HCT116 (cell line): ENCODE results near the gene WDR45B. TPM values are rescaled to one million over a fixed set of nuclear protein-coding genes. Genes with fewer than 3 reads are reported as not detected.

Experiments used
- ATAC-seq: fragments of 200-7000 bp; cut with Tn5 transposase; 2 replicates; pipeline ENCODE4 v1.9.1; 2020; ENCODE audit warnings: mild to moderate bottlenecking, moderate library complexity
- BruUV-seq: library from RNA; stranded (reverse); fragments of 400-500 nt; replicated peaks from 2 replicates; lab custom pipeline; 2021; lab: Mats Ljungman, UMichigan
- CTCF ChIA-PET: fragments of 300-600 bp; sonication (Branson Sonifier 250); formaldehyde crosslinking; loops from one replicate; lab custom pipeline; 2021; ENCODE audit warnings: antibody characterized with exemption; lab: Charles Lee
- POLR2A ChIA-PET: fragments of 300-600, 350-600 bp; sonication (Branson Sonifier 250); formaldehyde crosslinking; loops from one replicate; lab custom pipeline; 2021; ENCODE audit warnings: antibody characterized with exemption; lab: Charles Lee
- RAD21 ChIA-PET, 2 experiments: fragments of 300-600 bp; sonication (Branson Sonifier 250); formaldehyde crosslinking; loops; one replicate each; lab custom pipeline; 2023; ENCODE audit warnings: low total read pairs in 2 of 2; ENCODE audit not compliant: uncharacterized antibody in 2 of 2, unreplicated experiment in 2 of 2, low non-redundant PET in 1 of 2; lab: Charles Lee
- DNase-seq: peaks from one replicate; pipeline ENCODE4 v3.0.0-alpha.2; 2010; ENCODE audit warnings: low read depth, low spot score
- H2AFZ ChIP-seq: fragments of 200-600 bp; shearing (Covaris generic), sonication (generic); 2 replicates; pipeline ENCODE4 v1.6.1; 2017; ENCODE audit warnings: low read depth, mixed run types, mixed read lengths, antibody characterized with exemption, low read length; ENCODE audit not compliant: poor library complexity, severe bottlenecking
- H3K27ac ChIP-seq: 2 replicates; pipeline ENCODE4 v1.5.1; 2012; ENCODE audit warnings: low read depth, low read length
- H3K27me3 ChIP-seq: fragments of 200-600 bp; sonication (generic); 2 replicates; pipeline ENCODE4 v1.6.1; 2016; ENCODE audit warnings: mixed run types, low read length, mixed read lengths; ENCODE audit not compliant: insufficient read depth
- H3K36me3 ChIP-seq, 2 experiments: fragments of 200-500 bp in 1 of 2; fragments of 200-600 bp in 1 of 2; sonication (Bioruptor generic) in 1 of 2; sonication (generic) in 1 of 2; 2 replicates each; pipeline versions ENCODE4 v1.5.1 to v1.6.1; 2014 to 2016; ENCODE audit warnings: low read length in 2 of 2, inconsistent platforms in 1 of 2, mixed read lengths in 1 of 2, mixed run types in 1 of 2; ENCODE audit not compliant: insufficient read depth in 2 of 2, control insufficient read depth in 1 of 2
- H3K4me1 ChIP-seq, 2 experiments: fragments of 200-600 bp in 1 of 2; sonication (generic) in 1 of 2; 2 replicates each; pipeline versions ENCODE4 v1.5.1 to v1.6.1; 2012 to 2017; ENCODE audit warnings: low read length in 2 of 2, inconsistent platforms in 1 of 2, mild to moderate bottlenecking in 1 of 2, mixed read lengths in 1 of 2, mixed run types in 1 of 2, moderate library complexity in 1 of 2; ENCODE audit not compliant: insufficient read depth in 2 of 2, control insufficient read depth in 1 of 2
- H3K4me2 ChIP-seq: fragments of 200-600 bp; sonication (generic); 2 replicates; pipeline ENCODE4 v1.6.1; 2017; ENCODE audit warnings: mixed run types, low read length, mixed read lengths
- H3K4me3 ChIP-seq, 2 experiments: fragments of 200-600 bp in 1 of 2; sonication (generic) in 1 of 2; replicated peaks in 1 of 2; 2 replicates each; pipeline ENCODE4 v1.5.1; 2011 to 2016; ENCODE audit warnings: low read length in 2 of 2, control low read depth in 1 of 2, low read depth in 1 of 2, mild to moderate bottlenecking in 1 of 2, mixed read lengths in 1 of 2, mixed run types in 1 of 2
- H3K79me2 ChIP-seq: fragments of 200-600 bp; sonication (generic); 2 replicates; pipeline ENCODE4 v1.6.1; 2017; ENCODE audit warnings: mild to moderate bottlenecking, mixed run types, low read length, moderate library complexity, mixed read lengths; ENCODE audit not compliant: insufficient read depth
- H3K9ac ChIP-seq: fragments of 200-600 bp; sonication (generic); 2 replicates; pipeline ENCODE4 v1.6.1; 2016; ENCODE audit warnings: low read length, mixed read lengths
- H3K9me2 ChIP-seq: fragments of 200-600 bp; sonication (generic), shearing (Covaris generic); 2 replicates; pipeline ENCODE4 v1.6.1; 2017; ENCODE audit warnings: mixed run types, mild to moderate bottlenecking, moderate library complexity; ENCODE audit not compliant: insufficient read depth
- H3K9me3 ChIP-seq, 2 experiments: fragments of 200-500 bp in 1 of 2; fragments of 200-600 bp in 1 of 2; sonication (Bioruptor generic) in 1 of 2; sonication (generic) in 1 of 2; 2 replicates each; pipeline ENCODE4 v1.6.1; 2014 to 2017; ENCODE audit warnings: low read length in 2 of 2, mixed read lengths in 2 of 2, inconsistent platforms in 1 of 2, low read depth in 1 of 2, mild to moderate bottlenecking in 1 of 2, mixed run types in 1 of 2, moderate library complexity in 1 of 2; ENCODE audit not compliant: control insufficient read depth in 1 of 2, insufficient read depth in 1 of 2
- H4K20me1 ChIP-seq: fragments of 200-600 bp; sonication (generic), shearing (Covaris generic); 2 replicates; pipeline ENCODE4 v1.6.1; 2017; ENCODE audit warnings: mixed run types, mild to moderate bottlenecking, moderate library complexity; ENCODE audit not compliant: insufficient read depth
- CEBPB ChIP-seq: IDR thresholded peaks from 2 replicates; pipeline ENCODE4 v1.6.1; 2012; ENCODE audit warnings: low read depth
- EGR1 ChIP-seq: IDR thresholded peaks from 2 replicates; pipeline ENCODE4 v1.6.1; 2012; ENCODE audit warnings: low read depth
- JUND ChIP-seq: IDR thresholded peaks from 2 replicates; pipeline ENCODE4 v1.6.1; 2012
- POLR2A ChIP-seq: IDR thresholded peaks from 2 replicates; pipeline ENCODE4 v1.7.0; 2011; ENCODE audit warnings: borderline replicate concordance; ENCODE audit not compliant: insufficient read depth, insufficient read length; ENCODE audit errors: extremely low read depth
- POLR2AphosphoS5 ChIP-seq: IDR thresholded peaks from 2 replicates; pipeline ENCODE4 v1.6.1; 2011; ENCODE audit warnings: mild to moderate bottlenecking, low read depth, low read length, moderate library complexity
- intact Hi-C: fragments of 100-400 bp; cut with micrococcal nuclease; formaldehyde crosslinking; loops from 2 replicates; pipeline ENCODE4 v1.10.0; 2022
- total RNA-seq: library from RNA; stranded (reverse); gene quantifications from one replicate; pipeline ENCODE4 v1.2.1, GENCODE V29; 2021; ENCODE audit not compliant: unreplicated experiment
- TF ChIP-seq, protein P1 (sequence below): IDR thresholded peaks from 2 replicates; pipeline ENCODE4 v1.6.1; 2011; ENCODE audit warnings: mild to moderate bottlenecking, low read length, moderate library complexity; ENCODE audit not compliant: insufficient replicate concordance; ENCODE audit errors: extremely low read depth

WDR45B gene
- total RNA-seq, 1 experiment from 2014 or later, result 117 TPM

- H3K36me3 ChIP-seq, result peaks cover 24 to 34% of the 10 kb centered on the region in 2 experiments
- H3K4me2 ChIP-seq, result no peak overlapping the region
- no peak for DNase-seq
- no peaks in the 10 kb centered on the region for H3K9me2 ChIP-seq
- no peak overlapping the region for H2AFZ ChIP-seq
- ChIA-PET RAD21 (no interaction called here), POLR2A (no interaction called here), CTCF (no interaction called here)
- intact Hi-C loops, result no loop called here
- H3K27me3 ChIP-seq, result no peaks in the 10 kb centered on the region
- H3K4me1 ChIP-seq, result peaks cover 14 to 44% of the 10 kb centered on the region in 2 experiments
- no TSS peak for BruUV-seq
- no peak overlapping the region for H3K9ac ChIP-seq
- H3K27ac ChIP-seq, result 0 out of 2 replicates have a peak overlapping the region, but pooled peaks have one; percentile 12
- peaks cover 39% of the 10 kb centered on the region for H3K79me2 ChIP-seq
- ATAC-seq, result no peak
- no peaks in the 10 kb centered on the region for H3K9me3 ChIP-seq
- no peak for TF ChIP-seq POLR2AphosphoS5
- TF ChIP-seq, protein P1, sequence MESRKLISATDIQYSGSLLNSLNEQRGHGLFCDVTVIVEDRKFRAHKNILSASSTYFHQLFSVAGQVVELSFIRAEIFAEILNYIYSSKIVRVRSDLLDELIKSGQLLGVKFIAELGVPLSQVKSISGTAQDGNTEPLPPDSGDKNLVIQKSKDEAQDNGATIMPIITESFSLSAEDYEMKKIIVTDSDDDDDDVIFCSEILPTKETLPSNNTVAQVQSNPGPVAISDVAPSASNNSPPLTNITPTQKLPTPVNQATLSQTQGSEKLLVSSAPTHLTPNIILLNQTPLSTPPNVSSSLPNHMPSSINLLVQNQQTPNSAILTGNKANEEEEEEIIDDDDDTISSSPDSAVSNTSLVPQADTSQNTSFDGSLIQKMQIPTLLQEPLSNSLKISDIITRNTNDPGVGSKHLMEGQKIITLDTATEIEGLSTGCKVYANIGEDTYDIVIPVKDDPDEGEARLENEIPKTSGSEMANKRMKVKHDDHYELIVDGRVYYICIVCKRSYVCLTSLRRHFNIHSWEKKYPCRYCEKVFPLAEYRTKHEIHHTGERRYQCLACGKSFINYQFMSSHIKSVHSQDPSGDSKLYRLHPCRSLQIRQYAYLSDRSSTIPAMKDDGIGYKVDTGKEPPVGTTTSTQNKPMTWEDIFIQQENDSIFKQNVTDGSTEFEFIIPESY, result no peak
- TF ChIP-seq, all 23 proteins: peak for 0
- no peak overlapping the region for H3K4me3 ChIP-seq
- peaks cover 11% of the 10 kb centered on the region; the same call in 1 of the 2 replicates for H4K20me1 ChIP-seq
Measured at GRCh38 chr17:82590216-82590615, 58.0 kb downstream of the WDR45B start.

DNA sequence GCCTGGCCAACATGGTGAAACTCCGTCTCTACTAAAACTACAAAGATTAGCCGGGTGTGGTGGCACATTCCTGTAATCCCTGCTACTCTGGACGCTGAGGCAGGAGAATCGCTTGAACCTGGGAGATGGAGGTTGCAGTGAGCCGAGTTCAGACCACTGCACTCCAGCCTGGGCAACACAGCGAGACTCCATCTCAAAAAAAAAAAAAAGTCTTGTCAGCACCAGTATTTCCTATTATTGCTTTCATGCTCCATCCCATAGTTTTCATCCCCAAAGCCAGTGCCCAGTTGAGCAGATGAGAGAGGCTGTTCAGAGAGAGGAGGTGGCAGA, 58.4 kb downstream of the WDR45B start:
- H3K4me1 ChIP-seq, result peaks cover 14 to 44% of the 10 kb centered on the region in 2 experiments
- H4K20me1 ChIP-seq, result peaks cover 11% of the 10 kb centered on the region; the same call in 1 of the 2 replicates
- ChIA-PET CTCF (no interaction called here), POLR2A (no interaction called here), RAD21 (no interaction called here)
- DNase-seq, result no peak
- H3K9me3 ChIP-seq, result no peaks in the 10 kb centered on the region
- H3K79me2 ChIP-seq, result peaks cover 39% of the 10 kb centered on the region
- peaks cover 26 to 34% of the 10 kb centered on the region in 2 experiments for H3K36me3 ChIP-seq
- H3K9me2 ChIP-seq, result no peaks in the 10 kb centered on the region
- TF ChIP-seq JUND, result no peak
- no peak for TF ChIP-seq POLR2A
- TF ChIP-seq CEBPB, result no peak
- TF ChIP-seq EGR1, result no peak
- ATAC-seq, result no peak
- H3K27me3 ChIP-seq, result no peaks in the 10 kb centered on the region
- H3K27ac ChIP-seq, result no peak overlapping the region
- no peak overlapping the region for H3K4me3 ChIP-seq
- no peak overlapping the region for H3K4me2 ChIP-seq
- no TSS peak for BruUV-seq
- no peak overlapping the region for H3K9ac ChIP-seq
- H2AFZ ChIP-seq, result no peak overlapping the region
- intact Hi-C loops, result no loop called here
